H1 (cell line): ENCODE data around the gene SLC4A8. TPM values are rescaled to one million over a fixed set of nuclear protein-coding genes. Genes with fewer than 3 reads are reported as not detected.

ENCODE experiments used
- CTCF ChIP-seq, 3 experiments: IDR thresholded peaks; 1 replicate in 2 of 3; 2 replicates in 1 of 3; pipeline versions ENCODE4 v1.5.1 to v1.6.1; 2011; ENCODE audit warnings: low read length in 3 of 3, mild to moderate bottlenecking in 3 of 3, inconsistent platforms in 2 of 3, low read depth in 1 of 3, moderate library complexity in 1 of 3; ENCODE audit not compliant: insufficient read depth in 1 of 3; ENCODE audit errors: control extremely low read depth in 1 of 3
- polyA plus RNA-seq, 7 experiments: library from polyadenylated mRNA; depleted of rRNA in 3 of 7; stranded (reverse) in 5 of 7; unstranded in 2 of 7; fragments of >200 nt in 5 of 7; fragments of 200-250 nt in 2 of 7; gene quantifications; 1 replicate in 5 of 7; 2 replicates in 1 of 7; 4 replicates in 1 of 7; pipeline versions ENCODE4 v1.2.1 to v1.2.3, GENCODE V29; 2011 to 2013; ENCODE audit warnings: missing spikeins in 2 of 7, mixed read lengths in 2 of 7
- total RNA-seq: library from RNA; stranded (reverse); fragmentation: NEBNext Ultra II Directional; extraction: Animal tissue kit (Norgen Biotek cat#: 25700); gene quantifications from 2 replicates; pipeline ENCODE4 v1.2.1, GENCODE V29; 2021

SLC4A8 gene
- total and polyA plus RNA-seq, 2 of the 8 experiments (the other 6 are each of a cell fraction or from before 2014, with no cell fraction given) = 11.2 to 13.4 TPM

GRCh38 chr12:51521554-51522276 is 97.1 kb downstream of the SLC4A8 start (continued):
- TF ChIP-seq CTCF (IDR thresholded peaks at IDR 0.05; ENCODE audit: control extremely low read depth in 1 of 3, insufficient read depth in 1 of 3, low read depth in 1 of 3, low read length in 3 of 3) = 0 out of 4 replicates have a peak, but pooled peaks of 1 of the 3 experiments have one; percentile 3
